Measurements from ENCODE around the gene MPV17L.
"Not testable (repeated sequence)": the region's sequence is repeated elsewhere in the genome, so short reads cannot be mapped to it uniquely, and the experiment has no call there.

MPV17L gene

DNA sequence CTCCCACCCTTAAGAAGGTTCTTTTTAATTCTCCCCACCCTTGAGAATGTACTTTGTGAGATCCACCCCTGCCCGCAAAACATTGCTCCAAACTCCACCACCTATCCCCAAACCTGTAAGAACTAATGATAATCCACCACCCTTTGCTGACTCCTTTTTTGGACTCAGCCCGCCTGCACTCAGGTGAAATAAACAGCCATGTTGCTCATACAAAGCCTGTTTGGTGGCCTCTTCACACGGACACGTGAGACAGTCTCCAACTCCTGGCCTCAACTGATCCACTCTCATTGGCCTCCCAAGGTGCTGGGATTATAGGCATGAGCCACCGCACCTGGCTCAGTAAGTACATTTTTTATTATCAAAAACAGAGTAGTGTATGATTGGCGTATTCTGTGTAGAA is 13.9 kb downstream of the MPV17L start:
- DNase-seq (ENCODE audit: low spot score), result not testable (repeated sequence)

DNA sequence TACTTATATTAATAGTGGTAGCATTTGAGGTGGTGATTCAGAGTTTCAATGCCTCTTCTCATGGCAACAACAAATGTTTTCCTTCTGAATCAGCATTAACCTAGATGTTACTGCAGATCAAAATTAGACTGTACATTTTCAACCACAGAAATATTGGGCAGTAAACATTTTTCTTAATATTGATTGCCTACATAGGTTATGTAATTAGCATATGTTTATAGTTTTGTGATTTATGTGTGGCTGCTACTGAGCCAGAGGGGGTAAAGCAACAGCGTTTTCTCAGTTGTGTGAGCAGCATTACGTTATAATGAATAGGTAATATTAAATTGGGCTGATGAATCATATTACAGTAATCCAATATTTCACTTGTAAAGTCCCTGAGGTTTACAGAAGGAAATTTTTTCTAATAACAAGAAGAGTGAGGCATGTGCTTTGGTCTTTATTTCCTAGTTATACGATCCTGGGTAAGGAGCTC is 20.0 kb downstream of the MPV17L start:
- DNase-seq (ENCODE audit: low spot score), result no peak

DNA sequence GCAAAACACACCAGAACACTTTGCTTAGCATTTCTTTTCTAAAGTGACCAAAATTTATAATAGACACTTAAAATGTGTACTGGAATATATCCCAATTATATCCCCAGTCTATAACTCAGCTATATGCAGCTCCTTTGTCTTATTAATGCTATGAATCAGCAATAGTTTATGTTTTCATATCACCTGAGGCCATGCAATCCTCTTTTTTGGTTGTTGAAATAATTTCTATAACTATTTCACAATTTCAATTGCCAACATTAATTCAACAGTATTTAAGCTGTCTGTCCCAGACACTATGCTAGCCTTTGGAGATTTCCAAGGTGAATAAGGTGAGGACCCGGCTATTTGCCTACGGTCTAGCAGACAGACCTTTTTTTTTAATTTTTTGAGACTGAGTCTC is 21.6 kb downstream of the MPV17L start:
- no peak for DNase-seq (ENCODE audit: low spot score)

DNA sequence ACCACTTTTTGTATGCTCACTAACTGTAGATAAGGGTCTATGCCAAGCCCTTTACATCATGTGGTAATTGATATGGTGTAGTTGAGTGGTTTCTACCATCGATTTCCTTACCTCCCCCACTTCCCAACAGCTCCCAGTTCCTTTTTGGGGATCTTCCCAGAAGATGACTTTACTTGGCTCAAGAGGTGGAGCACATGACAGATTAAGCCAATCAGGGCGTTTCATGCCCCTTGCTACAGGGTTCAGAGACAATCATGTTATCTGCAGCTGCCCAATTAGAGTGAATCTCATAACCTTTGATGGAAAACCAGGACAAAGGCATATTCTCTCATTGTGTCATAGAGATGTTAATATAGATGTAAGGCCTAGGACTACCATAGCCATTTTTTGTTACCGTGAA is 22.7 kb downstream of the MPV17L start:
- no peak for DNase-seq (ENCODE audit: low spot score)

DNA sequence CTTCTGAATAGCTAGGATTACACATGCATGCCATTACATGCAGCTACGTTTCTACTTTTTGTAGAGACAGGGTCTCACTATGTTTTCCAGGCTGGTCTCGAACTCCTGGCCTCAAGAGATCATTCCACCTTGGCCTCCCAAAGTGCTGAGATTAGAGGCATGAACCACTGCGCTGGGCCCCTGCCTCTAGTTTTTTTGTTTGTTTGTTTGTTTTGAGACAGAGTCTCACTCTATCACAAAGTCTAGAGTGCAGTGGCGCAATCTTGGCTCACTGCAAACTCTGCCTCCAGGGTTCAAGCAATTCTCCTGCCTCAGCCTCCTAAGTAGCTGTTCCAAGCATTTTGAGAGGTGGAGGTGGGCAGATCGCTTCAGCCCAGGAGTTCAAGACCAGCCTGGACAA is 26.1 kb downstream of the MPV17L start:
- DNase-seq (ENCODE audit: low spot score), result not testable (repeated sequence)

DNA sequence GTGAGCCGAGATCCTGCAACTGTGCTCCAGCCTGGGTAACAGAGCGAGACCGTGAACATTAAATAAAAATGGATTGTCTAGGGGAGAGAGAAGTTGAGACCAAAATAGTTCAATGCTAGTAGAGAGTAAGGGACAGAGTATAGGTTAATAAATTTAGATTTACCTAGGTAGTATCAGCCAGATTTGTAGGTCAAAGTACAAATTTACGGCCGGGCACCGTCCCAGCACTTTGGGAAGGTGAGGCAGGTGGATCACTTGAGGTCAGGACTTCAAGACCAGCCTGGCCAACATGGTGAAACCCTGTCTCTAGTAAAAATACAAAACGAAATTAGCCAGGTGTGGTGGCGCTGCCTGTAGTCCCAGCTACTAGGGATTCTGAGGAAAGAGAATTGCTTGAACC is 26.7 kb downstream of the MPV17L start:
- no peak for DNase-seq (ENCODE audit: low spot score)

DNA sequence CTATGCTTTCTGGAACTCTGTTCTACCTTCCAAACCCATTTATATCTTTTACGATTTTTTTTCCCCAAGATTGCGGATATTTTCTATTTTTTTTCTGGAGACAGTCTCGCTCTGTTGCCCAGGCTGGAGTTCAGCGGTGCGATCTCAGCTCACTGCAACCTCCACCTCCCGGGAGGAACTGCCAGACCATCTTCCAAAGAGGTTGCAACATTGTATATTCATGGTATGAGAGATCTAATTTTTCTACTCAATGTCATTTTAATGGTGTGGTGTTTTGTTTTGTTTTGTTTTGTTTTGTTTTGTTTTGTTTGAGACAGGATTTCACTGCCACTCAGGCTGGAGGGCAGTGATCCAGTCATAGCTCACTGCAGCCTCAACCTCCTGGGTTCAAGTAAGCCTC is 30.3 kb downstream of the MPV17L start:
- DNase-seq (ENCODE audit: low spot score), result no peak

DNA sequence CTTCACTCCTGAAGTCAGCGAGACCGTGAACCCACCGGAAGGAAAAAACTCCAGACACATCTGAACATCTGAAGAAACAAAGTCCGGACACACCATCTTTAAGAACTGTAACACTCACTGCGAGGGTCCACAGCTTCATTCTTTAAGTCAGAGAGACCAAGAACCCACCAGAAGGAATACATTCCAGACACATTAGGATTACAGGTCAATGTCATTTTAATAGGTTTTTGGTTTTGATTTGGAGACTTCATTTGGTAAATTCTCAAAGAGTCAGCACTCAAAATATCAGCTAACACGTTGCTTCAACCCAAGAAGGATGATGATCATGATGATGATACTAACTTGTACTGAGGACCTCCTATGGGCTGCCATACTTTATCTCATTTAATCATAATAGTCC is 31.2 kb downstream of the MPV17L start:
- DNase-seq (ENCODE audit: low spot score), result no peak

DNA sequence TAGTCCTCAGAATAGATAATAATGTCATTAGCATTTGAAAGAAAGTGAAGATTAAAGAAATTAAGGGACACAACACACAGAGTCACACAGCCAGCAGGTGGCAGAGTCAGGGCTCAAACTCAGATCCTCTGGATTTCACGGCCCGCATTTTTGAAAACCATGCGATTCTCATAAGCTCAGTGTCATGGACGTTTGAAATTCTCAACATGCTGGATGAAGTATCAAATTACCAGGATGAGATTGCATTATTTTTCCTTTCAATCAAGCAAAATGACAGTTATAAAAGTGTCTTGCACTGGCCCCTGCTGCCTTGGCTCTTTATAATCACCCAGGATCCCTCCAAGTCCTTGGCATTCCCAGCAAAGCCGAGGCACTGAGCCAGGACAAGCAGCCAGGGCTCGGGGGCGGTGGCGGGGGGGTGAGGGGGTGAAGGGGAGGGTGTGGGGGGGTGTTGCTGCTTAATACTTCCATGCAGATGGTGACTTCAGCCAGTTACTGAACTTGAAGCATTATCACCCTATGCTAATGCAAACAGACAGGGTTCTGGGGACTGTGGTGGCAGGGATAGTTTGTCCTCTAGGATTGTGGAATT is 32.2 kb downstream of the MPV17L start:
- DNase-seq (ENCODE audit: low spot score), result peak; percentile 47

DNA sequence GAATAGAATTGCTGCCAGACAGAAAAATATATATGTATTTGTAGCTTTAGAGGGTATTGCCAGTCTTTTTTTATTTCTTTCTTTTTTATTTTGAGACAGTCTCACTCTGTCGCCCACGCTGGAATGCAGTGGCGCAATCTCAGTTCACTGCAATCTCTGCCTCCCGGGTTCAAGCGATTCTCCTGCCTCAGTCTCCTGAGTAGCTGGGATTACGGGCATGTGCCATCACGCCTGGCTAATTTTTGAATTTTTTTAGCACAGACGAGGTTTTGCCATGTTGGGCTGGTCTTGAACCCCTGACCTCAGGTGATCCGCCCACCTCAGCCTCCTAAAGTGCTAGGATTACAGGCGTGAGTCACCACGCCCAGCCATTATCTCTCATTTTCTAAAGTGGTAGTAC is 35.3 kb downstream of the MPV17L start:
- not testable (repeated sequence) for DNase-seq (ENCODE audit: low spot score)

DNA sequence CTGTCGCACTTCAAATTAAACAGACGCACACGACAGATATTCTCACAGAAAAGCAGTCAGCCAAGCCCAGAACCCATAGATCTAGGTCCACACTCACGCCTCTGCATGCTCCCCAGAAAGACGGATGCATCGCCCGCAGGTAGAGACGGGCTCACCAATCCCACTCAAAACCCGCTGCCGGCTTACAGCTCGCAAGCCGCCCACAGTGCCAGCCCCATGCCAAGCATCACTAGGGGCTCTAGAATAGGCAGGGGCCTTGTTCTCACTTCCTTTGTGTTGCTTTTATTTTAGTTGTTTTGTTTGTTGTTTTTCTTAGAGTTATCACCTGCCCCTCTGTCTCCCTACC is 38.5 kb downstream of the MPV17L start:
- DNase-seq (ENCODE audit: low spot score), result no peak

DNA sequence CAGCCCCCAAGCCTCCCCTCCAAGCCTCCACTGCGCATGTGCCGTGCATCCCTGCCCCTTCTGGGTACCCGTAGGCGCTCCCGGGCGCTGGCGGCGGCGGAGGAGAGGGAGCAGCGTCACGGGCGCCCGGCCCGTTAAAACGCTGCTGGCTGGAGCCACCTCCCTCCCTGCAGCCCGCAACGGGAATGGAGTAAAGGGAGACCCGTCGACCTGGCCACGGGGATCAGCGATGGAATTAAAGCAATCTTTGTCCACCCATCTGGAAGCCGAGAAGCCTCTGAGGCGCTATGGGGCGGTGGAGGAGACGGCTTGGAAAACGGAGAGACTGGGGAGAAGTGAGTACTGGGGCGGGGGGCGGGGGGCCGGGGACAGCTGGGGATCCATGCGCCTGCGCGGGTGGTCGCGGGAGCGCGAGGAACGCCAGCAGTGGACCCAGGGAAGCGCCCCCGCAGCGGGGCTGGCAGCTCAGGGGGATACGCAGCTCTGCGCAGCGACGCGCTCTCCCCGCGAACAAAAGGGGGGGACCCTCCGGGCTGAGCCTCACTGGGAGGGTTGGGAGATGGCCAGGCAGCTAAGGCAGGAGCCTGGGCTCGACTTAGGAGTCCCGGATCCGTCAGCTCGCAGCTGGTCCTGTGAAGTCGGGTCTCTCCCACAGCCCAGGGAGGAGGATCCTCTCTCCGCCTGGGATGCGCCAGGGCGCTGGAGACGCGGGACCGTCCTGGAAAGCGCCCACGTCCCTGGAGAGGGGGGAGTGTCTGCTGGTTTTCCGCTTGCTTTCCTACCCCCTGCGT is 39.1 kb downstream of the MPV17L start, which contains the start of gene BMERB1:
BMERB1 (plus strand) TSS at position 164 of the 791 bp plus-strand sequence; CDS start at position 230, 66 bp downstream.
- DNase-seq (ENCODE audit: low spot score), result peak; percentile 18

DNA sequence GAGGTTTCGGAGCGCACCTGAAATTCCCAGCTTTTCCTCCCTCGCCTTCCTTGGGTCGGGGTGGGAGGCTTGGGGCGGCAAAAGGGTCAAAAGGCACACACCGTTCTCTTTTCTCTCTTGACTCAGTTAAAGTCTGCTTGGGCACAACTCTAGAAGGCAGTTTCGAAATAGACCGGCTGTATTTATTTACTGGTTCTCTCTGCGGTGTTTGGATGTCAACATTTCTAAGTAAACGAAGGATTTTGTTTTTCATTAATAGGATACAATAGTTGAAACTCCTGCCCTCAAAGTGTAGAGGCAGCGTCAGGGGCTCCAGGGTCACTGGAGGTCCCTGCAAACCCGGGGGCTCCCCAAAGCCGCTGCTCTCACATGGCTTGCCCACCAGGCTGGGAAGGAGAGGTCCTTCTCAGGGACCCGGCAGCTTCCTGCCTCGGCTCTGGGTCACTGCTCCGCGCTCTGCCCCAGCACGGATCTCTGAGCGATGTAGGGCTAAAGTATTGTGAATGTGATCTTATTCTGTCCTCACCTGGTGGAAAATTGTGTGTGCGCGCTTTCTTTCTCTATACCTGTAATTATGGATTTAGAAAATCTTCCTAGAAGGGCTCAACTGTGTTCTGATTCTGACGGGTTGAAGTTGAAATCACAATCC is 39.8 kb downstream of the MPV17L start:
- no peak for DNase-seq (ENCODE audit: low spot score)

DNA sequence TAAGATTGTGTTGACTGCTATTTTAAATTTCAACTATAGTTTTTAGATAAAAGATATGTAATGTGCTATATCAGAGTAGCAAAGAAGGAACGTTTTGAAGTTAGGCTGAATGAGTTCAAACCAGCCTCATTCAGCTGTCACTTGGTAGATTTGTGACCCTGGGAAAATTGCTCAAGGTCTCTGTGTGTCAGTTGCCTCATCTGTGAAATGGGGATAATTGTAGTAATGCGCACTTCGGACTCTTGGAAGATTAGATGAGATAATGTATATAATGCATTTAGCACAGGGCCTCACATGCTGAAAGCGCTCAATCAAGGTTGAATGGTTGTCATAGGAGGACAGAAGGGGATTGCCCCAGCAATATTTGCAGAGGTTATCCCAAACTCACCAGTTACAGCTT is 43.5 kb downstream of the MPV17L start:
- DNase-seq (ENCODE audit: low spot score), result no peak

DNA sequence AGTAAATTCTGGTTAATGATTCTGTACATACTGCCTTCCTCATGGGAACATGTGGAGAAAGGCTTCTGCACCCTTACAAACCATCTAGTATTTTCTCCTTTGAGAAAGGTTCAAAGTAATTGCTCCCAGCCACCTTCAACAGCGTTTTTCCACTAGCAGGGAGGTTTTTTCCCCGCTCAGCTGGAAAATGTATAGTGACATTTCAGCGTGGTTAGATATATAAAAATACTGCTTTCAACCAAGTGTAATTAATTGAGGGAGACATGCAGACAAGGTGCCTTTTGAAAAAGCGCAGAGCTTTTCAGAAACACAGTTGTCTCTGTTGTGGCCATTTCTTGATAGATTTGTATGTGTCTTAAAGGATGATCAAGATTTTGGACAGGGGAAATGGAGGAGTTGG is 44.0 kb downstream of the MPV17L start:
- no peak for DNase-seq (ENCODE audit: low spot score)

DNA sequence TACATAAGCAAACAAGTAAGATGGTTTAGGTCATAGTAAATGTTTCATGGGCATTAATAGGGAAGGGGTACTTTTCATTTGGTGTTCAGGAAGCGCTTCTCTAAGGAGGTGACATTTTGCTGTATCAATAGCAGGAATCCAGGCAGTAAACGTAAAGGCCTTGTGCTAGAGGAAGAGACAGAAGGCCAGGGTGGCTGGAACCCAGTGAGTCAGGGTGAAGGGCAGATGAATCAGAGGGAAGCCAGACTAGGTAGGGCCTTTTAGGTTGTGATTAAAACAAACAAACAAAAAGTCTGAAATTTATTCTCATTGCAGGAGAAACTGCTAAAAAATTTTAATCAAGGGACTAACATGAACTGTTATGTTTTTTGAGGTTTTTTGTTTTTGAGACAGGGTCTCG is 45.3 kb downstream of the MPV17L start:
- DNase-seq (ENCODE audit: low spot score), result no peak

DNA sequence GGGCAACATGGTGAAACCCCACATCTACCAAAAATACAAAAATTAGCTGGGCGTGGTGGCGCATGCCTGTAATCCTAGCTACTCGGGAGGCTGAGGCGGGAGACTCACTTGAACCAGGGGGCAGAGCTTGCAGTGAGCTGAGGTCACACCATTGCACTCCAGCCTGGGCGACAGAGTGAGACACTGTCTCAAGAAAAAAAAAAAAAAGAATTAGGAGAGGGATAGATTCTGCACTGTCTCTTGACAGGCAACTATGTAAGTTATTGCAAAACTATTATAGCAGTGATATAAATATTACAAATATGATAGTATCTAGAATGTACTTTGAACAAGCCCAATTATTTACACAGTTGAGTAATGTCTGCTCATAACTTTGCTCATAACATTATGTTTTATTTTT is 46.6 kb downstream of the MPV17L start:
- DNase-seq (ENCODE audit: low spot score), result not testable (repeated sequence)

DNA sequence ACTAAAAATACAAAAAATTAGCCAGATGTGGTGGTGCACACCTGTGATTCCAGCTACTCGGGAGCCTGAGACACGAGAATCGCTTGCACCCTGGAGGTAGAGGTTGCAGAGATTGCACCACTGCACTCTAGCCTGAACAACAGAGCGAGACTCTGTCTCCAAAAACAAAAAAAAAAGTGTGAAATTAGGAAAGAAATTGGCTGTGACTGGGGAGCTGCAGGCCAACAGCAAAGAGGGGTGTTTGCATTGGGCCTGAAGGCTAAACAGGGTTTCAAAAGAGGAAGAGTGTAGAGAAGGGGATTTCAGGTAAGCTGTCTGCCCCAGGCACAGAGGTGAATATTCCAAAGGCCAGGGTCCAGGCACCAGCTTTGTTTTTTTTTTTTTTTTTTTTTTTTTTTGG is 48.2 kb downstream of the MPV17L start:
- DNase-seq (ENCODE audit: low spot score), result no peak

DNA sequence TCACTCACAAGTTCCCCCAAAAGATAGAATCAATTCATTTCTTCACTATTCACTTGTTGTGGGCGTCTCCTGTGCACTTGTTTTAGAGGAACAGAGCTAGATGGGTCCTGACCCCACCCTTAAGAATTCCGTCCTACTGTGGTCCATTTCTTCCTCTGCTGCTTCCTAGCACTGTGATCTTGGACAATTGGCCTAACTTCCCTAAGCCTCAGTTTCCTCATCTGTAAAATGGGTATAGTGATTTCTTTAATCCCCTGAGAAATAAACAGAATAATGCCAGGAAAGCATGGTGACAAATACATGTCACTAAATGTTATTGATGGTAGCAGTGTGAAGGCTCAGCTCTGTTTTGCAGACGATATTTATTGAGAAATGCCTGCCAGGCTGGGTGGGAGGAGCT is 48.7 kb downstream of the MPV17L start:
- no peak for DNase-seq (ENCODE audit: low spot score)

DNA sequence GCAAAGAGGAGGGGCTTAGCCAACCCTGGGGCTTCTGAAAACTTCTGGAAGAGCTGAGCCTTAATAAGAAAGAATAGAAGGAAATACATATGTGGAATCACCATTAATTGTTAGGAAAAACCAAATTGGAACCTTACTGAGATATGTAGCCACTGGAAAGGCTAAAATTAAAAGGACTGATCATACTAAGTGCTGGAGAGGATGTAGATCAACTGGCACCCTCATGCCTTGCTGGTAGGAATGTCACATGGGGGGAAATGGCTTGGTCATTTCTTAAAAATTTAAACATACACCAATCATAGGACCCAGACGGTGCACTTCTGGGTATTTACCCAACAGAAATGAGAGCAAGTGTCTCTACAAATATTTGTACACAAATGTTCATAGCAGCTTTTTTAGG is 49.9 kb downstream of the MPV17L start:
- no peak for DNase-seq (ENCODE audit: low spot score)

DNA sequence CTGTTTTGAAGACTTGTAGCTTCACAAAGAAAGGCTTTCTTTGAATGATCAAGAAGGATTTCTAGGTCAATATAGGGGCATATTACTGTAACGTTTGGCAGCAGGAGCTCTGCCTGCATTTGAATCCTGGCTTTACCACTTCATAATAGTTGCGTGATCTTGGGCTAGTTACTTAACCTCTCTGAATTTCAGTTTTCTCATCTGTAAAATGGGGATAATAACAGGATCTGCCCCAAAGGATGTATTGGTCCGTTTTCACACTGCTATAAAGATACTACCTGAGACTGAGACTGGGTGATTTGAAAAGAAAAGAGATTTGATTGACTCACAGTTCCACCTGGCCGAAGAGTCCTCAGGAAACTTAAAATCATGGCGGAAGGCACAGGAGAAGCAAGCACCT is 51.3 kb downstream of the MPV17L start:
- DNase-seq (ENCODE audit: low spot score), result no peak

DNA sequence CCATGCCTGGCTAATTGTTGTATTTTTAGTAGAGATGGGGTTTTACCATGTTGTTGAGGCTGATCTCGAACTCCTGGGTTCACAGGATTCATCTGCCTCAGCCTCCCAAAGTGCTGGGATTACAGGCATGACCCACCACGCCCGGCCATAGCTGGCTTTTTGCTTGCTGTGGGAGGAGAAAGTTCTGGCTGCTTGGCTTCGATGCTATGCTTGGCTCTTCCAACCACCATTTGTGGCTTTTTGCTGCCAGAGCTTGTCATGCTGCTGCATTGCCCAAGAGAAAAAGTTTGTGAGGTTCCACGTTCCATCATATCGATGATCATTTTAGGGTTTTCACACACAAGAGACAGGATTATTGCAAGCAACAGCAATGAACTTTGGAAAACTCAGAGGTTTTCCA is 55.1 kb downstream of the MPV17L start:
- DNase-seq (ENCODE audit: low spot score), result no peak

DNA sequence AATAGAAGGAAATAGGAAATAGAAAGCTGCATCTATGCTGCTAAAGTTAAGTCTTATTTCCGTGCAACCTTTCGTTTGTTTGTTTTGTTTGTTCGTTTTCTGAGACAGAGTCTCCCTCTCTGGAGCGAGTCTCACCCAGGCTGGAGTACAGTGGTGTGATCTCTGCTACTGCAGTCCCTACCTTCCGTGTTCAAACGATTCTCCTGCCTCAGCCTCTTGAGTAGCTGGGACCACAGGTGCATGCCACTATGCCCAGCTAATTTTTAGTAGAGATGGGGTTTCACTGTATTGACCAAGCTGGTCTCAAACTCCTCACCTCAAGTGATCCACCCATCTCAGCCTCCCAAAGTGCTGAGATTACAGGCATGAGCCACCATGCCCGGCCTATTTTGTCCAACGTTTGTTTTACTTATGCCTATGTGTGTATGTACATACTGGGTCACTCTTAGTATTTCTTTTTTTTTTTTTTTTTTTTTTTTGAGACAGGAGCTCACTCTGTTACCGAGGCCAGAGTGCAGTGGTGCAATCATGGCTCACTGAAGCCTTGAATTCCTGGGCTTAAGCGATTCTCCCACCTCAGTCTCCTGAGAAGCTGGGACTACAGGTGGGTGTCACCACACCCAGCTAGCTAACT is 55.7 kb downstream of the MPV17L start:
- DNase-seq (ENCODE audit: low spot score), result no peak
